Hepatocyte (in vitro differentiated cells): ENCODE measurements around the gene SCNM1. TPM values are rescaled to one million over a fixed set of nuclear protein-coding genes. Genes with fewer than 3 reads are reported as not detected.
"Not testable (repeated sequence)": the region's sequence is repeated elsewhere in the genome, so short reads cannot be mapped to it uniquely, and the experiment has no call there.

Experiments
- DNase-seq: peaks from one replicate; pipeline ENCODE4 v3.0.0-alpha.2; 2016; ENCODE audit warnings: low spot score
- H2AFZ ChIP-seq: fragments of 200-600 bp; sonication (generic); 2 replicates; pipeline ENCODE4 v1.6.0; 2016; ENCODE audit warnings: antibody characterized with exemption, mild to moderate bottlenecking
- H3K27ac ChIP-seq: fragments of 200-600 bp; sonication (generic); 2 replicates; pipeline ENCODE4 v1.5.1; 2016; ENCODE audit warnings: mild to moderate bottlenecking
- H3K27me3 ChIP-seq: fragments of 200-600 bp; sonication (generic); 2 replicates; pipeline ENCODE4 v1.6.1; 2016
- H3K36me3 ChIP-seq: fragments of 200-600 bp; sonication (generic); replicated peaks from 2 replicates; pipeline ENCODE4 v1.5.1; 2016; ENCODE audit warnings: low read depth; ENCODE audit not compliant: insufficient read depth
- H3K4me1 ChIP-seq: fragments of 200-600 bp; sonication (generic); 2 replicates; pipeline ENCODE4 v1.5.1; 2016; ENCODE audit warnings: mild to moderate bottlenecking, moderate library complexity; ENCODE audit not compliant: insufficient read depth
- H3K4me2 ChIP-seq: fragments of 200-600 bp; sonication (generic); 2 replicates; pipeline ENCODE4 v1.6.0; 2016
- H3K4me3 ChIP-seq: fragments of 200-600 bp; sonication (generic); 2 replicates; pipeline ENCODE4 v1.5.1; 2016; ENCODE audit warnings: mild to moderate bottlenecking
- H3K79me2 ChIP-seq: fragments of 200-600 bp; sonication (generic); 2 replicates; pipeline ENCODE4 v1.6.0; 2017; ENCODE audit warnings: mild to moderate bottlenecking
- H3K9me2 ChIP-seq: fragments of 200-600 bp; sonication (generic); replicated peaks from 2 replicates; pipeline ENCODE4 v1.6.0; 2017; ENCODE audit warnings: mild to moderate bottlenecking; ENCODE audit not compliant: insufficient read depth
- H3K9me3 ChIP-seq: fragments of 200-600 bp; sonication (generic); 2 replicates; pipeline ENCODE4 v1.5.1; 2016; ENCODE audit warnings: low read depth, mild to moderate bottlenecking
- H4K20me1 ChIP-seq: fragments of 200-600 bp; sonication (generic); 2 replicates; pipeline ENCODE4 v1.6.0; 2016; ENCODE audit warnings: mild to moderate bottlenecking; ENCODE audit not compliant: insufficient read depth, poor library complexity, severe bottlenecking
- CTCF ChIP-seq: fragments of 200-600 bp; sonication (generic); IDR thresholded peaks from 2 replicates; pipeline ENCODE4 v1.5.1; 2016; ENCODE audit warnings: antibody characterized with exemption, mild to moderate bottlenecking; ENCODE audit not compliant: poor library complexity
- EZH2 ChIP-seq: fragments of 200-600 bp; sonication (generic); IDR thresholded peaks from 2 replicates; pipeline ENCODE4 v1.6.1; 2016; ENCODE audit warnings: antibody characterized with exemption, mild to moderate bottlenecking, borderline replicate concordance
- EZH2phosphoT487 ChIP-seq: fragments of 200-600 bp; sonication (generic); IDR thresholded peaks from one replicate; pipeline ENCODE4 v1.6.1; 2018; ENCODE audit warnings: antibody characterized with exemption, mild to moderate bottlenecking, low read depth, moderate library complexity; ENCODE audit not compliant: unreplicated experiment, severe bottlenecking
- WGBS: methylation state at CpG from one replicate; pipeline ENCODE4 v1.1.6; 2016; ENCODE audit warnings: low lambda C conversion rate; ENCODE audit errors: missing lambda C conversion rate; 5-methylcytosine and 5-hydroxymethylcytosine counted together
- polyA plus RNA-seq: library from polyadenylated mRNA; unstranded; fragments of >200 nt; fragmentation: Nextera tagmentation; extraction: Ambion mirVana; gene quantifications from 2 replicates; pipeline ENCODE4 v1.2.1, GENCODE V29; 2016
- total RNA-seq: library from RNA; depleted of rRNA; stranded (reverse); fragments of >200 nt; gene quantifications from 2 replicates; pipeline ENCODE4 v1.2.3, GENCODE V29; 2014

SCNM1 gene
- total and polyA plus RNA-seq, 2 experiments from 2014 or later, result 21.5 to 55.4 TPM

GRCh38 chr1:151199873-151200581 lies 34.1 kb downstream of the SCNM1 start:
- Histone ChIP-seq H3K27me3 (no peaks in the 10 kb centered on the region), H3K9me2 (no peaks in the 10 kb centered on the region), H4K20me1 (peaks cover 52% of the 10 kb centered on the region), H3K79me2 (peaks cover 62% of the 10 kb centered on the region), H3K4me1 (peaks cover 13% of the 10 kb centered on the region), H3K4me2 (peak overlapping the region; percentile 87), H3K27ac (peak overlapping the region; percentile 97), H3K4me3 (peak overlapping the region; percentile 85), H3K36me3 (no peaks in the 10 kb centered on the region), H2AFZ (no peak overlapping the region), H3K9me3 (no peaks in the 10 kb centered on the region)
- 12% methylated on average over 8 of the region's 11 CpGs for WGBS
- DNase-seq, result peak; percentile 58
- TF ChIP-seq EZH2phosphoT487 (no peak), CTCF (no peak), EZH2 (no peak)

- Histone ChIP-seq H4K20me1 (peaks cover 77% of the 10 kb centered on the region), H3K79me2 (peaks cover 100% of the 10 kb centered on the region)
- H3K27ac ChIP-seq, H3K4me2 ChIP-seq, H2AFZ ChIP-seq, H3K27me3 ChIP-seq, H3K4me3 ChIP-seq, H3K9me3 ChIP-seq, H3K36me3 ChIP-seq, H3K9me2 ChIP-seq, H3K4me1 ChIP-seq, DNase-seq: not testable (repeated sequence)
- WGBS, result 94% methylated on average over 12 of the region's 12 CpGs
These were observed 39.5 kb downstream of the SCNM1 start for GRCh38 chr1:151205381-151205965.

- Histone ChIP-seq H3K36me3 (no peaks in the 10 kb centered on the region), H3K4me2 (no peak overlapping the region), H3K79me2 (peaks cover 99% of the 10 kb centered on the region), H3K9me2 (no peaks in the 10 kb centered on the region), H4K20me1 (peaks cover 71% of the 10 kb centered on the region), H2AFZ (no peak overlapping the region), H3K27ac (no peak overlapping the region), H3K4me3 (no peak overlapping the region), H3K9me3 (no peaks in the 10 kb centered on the region), H3K27me3 (no peaks in the 10 kb centered on the region), H3K4me1 (no peaks in the 10 kb centered on the region)
- no peak for DNase-seq
- TF ChIP-seq EZH2, result no peak
- TF ChIP-seq EZH2phosphoT487, result no peak
- TF ChIP-seq CTCF, result no peak
- 86% methylated on average over 1 of the region's 1 CpG for WGBS
These were observed 44.9 kb downstream of the SCNM1 start for GRCh38 chr1:151210830-151211229.

- no peaks in the 10 kb centered on the region for H3K9me3 ChIP-seq
- no peak overlapping the region for H3K4me3 ChIP-seq
- no peak overlapping the region for H3K27ac ChIP-seq
- H3K27me3 ChIP-seq, result no peaks in the 10 kb centered on the region
- TF ChIP-seq EZH2phosphoT487, result no peak
- no peak for TF ChIP-seq CTCF
- TF ChIP-seq EZH2, result no peak
- DNase-seq, result no peak
- peaks cover 64% of the 10 kb centered on the region for H4K20me1 ChIP-seq
- WGBS, result 67% methylated on average over 15 of the region's 15 CpGs
- no peak overlapping the region for H2AFZ ChIP-seq
- no peaks in the 10 kb centered on the region for H3K9me2 ChIP-seq
- H3K36me3 ChIP-seq, result no peaks in the 10 kb centered on the region
- peaks cover 96% of the 10 kb centered on the region for H3K79me2 ChIP-seq
- H3K4me1 ChIP-seq, result peaks cover 7% of the 10 kb centered on the region
- H3K4me2 ChIP-seq, result no peak overlapping the region
These were observed 46.2 kb downstream of the SCNM1 start for GRCh38 chr1:151211972-151212705.
